Endometrial microvascular endothelial cells (primary cell): Measurements from ENCODE around the gene CHAF1A. TPM values are rescaled to one million over a fixed set of nuclear protein-coding genes. Genes with fewer than 3 reads are reported as not detected.

Experiments used
- in situ Hi-C: cut with HindIII; loops from 2 replicates; pipeline ENCODE4 v1.10.0; 2017; ENCODE audit warnings: low sequenced_read_pairs, low pct_unique_long_range_greater_than_20kb; ENCODE audit errors: inconsistent ontology term
- total RNA-seq: library from RNA; depleted of rRNA; stranded (reverse); fragments of >200 nt; gene quantifications from one replicate; pipeline ENCODE4 v1.2.3, GENCODE V29; 2015; ENCODE audit errors: inconsistent ontology term

Gene CHAF1A
- total RNA-seq, 1 donor from 2014 or later, result 21.3 TPM

DNA sequence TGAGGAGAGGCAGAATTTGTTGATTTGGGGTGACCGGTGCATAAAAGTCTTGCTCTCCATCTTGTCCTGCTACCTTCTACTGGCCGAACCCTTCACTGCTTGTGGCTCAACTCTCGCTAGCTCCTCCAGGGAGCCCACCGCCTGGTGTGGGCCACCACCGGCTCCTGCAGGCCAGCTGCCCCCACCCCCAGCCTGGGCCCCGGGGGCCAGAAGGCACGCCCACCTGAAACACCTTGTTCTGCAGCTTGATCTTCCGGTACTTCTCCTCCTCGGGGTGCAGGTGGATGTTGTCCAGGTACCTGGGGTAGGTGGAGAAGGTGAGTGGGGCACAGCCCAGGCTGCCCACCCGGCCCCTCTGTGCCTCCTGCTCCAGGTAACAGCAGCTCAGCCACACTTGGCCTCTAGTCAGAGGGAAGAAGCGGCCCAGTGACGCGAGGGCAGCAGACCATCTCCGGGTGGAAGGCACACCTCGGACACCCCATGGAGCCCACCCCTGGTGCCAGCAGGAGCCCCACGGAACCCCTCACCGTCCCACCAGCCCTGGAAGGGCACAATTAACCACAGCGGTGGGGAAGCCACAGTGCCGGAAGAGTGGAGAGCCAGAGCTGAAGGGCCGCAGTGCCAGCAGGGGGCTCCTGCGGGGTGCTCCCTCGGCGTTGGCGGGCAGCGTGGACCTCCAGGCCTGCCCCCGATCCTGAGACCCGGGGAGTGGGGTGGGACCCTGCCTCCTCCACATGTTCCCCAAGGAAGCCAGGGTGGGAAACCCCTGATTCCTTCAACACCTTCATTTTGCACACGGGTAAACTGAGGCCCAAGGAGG, 45.1 kb downstream of the CHAF1A start:
- in situ Hi-C loops, result no loop called here

DNA sequence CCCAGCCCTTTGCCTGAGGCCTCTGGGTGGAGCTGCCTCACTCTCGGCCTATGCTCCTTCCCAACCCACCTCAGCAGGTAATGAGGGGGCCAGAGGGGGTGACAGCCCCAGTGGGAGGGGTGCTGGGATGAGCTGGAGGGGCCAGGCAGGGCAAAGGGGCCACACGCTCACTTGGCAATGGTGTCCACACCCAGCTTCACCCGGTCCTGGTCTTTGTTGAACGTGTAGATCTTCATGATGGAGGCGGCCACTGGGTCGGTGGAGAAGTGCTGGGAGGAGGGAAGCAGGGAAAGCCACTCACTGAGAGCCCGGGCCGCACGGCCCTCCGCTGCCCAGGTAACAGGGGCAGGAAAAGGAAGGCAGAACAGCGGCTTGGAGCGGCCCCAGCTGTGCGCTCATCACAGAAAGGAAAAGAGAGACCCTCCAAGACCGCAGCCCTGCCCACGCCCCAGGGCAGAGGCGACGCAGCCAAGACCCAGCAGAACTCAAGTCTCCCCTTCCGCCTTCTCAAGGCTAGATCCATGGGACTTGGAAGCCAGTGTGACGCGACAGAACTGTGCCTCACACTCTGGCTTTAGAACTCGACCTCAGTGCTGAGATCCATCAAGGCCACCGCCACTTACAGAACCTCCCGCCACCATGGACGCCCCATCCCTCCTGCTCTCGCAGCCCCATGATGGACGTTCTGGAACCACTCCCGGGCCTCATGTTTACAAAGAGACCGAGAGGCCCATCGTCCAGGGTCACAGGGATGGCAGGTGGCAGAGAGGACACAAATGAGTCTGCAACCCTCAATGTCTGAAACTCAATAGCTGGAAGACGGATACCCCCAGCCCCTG, 45.9 kb downstream of the CHAF1A start:
- in situ Hi-C loops, result no loop called here

DNA sequence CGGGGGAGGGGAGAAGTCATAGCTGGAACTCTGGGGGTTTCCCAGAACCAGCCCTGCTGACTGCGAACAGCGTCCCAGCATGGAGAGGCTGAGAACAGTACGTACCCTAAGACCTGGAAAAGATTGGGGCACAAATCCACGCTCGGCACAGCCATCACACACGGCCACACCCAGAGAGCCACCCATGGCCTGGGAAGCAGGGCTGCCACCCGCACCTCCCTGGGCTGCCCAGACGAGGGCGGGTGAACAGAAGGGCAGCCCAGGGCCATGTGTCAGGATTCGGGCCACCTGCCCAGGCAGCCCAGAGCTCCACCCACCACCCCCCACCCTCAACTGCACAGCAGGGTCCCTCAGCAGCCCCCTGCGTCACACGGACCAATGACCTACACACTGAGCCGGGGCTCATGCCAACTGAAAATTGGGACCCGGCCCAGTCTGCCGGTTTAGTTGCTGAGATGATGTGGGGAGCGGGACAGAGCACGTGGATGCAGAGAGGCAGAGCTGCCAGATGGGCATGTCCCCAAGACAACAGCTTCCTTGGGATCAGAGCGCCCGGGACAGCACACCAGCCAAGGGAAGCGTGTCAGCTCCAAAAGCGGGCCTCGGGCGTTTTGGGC, 46.7 kb downstream of the CHAF1A start:
- in situ Hi-C loops, result no loop called here

DNA sequence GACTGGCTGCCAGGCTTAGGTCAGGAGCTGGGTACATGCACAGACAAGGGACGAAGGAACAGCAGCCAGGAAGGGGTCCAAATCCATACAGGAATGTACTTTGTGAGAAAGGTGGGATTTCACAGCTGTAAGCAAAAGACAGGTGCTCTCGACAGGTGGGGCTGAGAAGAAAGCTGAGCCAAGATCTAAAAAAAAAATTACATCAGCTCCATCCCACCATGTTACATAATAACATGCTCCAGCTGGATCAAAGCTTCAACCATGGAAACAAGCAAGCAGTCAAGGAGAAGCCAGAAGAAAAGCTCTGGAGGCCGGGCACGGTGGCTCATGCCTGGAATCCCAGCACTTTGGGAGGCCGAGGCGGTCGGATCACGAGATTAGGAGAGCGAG, 47.2 kb downstream of the CHAF1A start:
- in situ Hi-C loops, result no loop called here

DNA sequence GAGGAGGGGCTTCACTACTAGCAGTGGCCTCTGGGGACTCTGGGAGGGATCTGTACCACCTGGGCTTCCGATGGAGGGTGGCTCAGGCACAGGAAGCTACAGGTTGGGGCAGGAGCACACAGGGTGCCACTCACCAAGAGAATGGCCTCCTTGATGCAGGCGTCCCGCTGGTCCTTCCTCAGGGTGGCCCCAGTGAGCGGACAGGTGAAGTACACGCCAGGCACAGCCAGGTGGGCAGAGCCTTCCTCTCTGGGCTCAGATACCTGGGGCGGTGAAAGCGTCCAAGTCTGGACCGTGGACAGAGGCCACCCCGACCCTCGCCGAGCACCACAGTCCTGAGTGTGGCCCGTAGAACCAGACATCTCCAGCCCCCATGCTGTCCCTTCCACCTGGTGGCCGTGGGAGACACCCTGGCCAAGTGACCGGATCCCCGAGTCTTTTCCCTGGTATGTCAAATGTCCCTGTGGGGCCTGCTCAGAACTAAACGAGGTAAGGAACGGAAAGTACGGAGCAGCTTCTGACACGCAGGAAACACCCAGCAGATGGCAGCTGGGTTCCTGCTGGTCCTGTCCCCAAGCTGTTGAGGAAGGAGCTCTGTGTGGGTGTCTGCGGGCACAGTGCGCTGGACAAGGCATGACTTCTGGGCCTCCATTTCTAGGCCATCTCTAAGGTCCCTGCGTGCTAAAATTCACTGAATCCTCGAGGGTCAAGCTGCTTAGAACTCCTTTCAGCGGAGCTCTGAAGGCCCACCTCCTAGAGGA, 50.0 kb downstream of the CHAF1A start:
- in situ Hi-C loops, result no loop called here

DNA sequence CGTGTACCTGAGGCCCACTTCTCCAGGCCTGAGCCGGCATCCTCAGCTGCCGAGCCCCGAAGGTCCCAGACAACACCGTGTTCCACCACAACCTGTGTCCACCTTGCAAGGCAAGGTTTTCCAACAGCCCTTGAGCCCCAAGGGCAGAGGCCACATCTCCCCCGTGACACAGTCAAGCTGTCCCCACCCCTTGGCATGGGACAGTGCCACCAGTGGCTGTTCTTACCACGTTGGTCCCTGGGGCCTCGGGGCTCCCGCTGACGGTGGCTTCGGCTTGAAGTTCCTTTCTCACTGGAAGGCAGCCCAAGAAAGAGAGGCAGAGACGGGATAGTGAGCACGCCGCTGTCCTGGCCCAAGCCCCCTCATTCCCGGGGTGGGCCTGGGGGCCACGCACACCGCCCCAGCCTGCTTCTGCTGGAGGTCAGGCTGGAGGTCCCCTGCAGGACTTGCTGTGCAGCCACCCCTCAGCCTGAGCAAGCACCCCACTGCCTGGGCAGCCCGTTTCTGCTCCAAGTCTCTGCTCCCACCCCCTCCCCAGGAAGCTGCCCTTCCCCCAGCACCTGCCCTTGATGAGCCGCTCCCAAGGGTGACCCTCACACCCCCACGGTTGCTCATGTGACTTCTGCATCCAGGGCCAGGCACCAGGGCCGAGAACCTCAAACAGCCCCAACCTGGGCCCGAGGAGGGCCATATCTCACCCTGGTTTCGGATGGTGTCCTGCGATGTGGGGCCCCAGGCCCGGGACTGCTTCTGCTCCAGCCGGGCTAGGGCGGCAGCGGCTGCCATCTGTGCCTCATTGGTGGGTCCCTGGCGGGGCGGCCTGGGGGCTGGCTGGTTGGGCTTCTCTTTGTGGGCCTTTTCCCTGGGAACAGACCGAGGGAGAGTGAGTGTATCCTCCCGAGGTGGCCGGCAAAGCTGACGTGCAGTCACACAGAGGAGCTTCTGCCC, 51.1 kb downstream of the CHAF1A start:
- in situ Hi-C loops, result no loop called here

DNA sequence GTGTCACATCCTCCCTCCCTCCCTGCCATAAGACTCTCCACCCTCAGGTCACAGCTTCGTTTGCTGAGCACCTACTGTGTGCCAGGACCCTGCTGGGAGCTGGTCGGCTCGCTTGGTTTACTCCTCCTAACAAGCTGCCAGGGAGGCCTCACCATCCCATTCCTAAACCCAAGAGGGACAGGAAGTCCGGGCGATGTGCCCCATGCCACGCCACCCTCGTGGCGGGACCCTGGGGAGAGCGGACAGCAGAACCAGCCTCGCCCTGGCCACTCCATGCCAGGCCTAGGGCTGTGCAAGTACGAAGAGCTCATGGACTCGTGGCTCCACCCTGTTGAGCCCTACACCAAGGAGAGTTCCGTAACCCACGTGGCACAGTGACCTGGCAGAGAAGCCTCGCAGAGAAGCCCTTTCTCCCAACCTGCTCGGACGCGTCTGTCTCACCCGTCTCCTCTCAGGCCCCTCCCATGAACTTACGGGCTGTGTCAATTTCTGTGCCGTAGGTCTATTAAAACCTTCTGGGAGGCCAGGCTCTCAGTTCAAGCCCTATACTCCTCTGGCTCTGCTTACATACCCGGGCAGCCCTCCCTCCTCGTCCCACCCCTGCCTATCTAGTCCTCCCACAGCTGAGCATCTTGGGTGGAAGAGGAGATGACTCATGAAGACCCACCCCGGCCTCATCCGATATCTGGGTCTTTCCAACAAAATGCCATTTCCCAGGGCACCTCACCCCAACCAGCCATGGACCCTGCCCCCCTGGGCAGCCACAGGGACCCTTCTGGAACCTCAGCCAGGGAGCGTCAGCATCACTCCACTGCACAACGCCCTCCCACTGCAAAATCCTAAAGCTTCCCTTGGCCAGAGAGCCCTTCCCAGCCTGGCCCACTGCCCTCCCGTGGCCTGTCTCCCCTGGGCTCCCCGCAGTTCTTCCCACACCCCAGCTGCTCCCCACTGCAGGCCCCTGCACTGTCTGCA, 52.6 kb downstream of the CHAF1A start:
- in situ Hi-C loops, result no loop called here

DNA sequence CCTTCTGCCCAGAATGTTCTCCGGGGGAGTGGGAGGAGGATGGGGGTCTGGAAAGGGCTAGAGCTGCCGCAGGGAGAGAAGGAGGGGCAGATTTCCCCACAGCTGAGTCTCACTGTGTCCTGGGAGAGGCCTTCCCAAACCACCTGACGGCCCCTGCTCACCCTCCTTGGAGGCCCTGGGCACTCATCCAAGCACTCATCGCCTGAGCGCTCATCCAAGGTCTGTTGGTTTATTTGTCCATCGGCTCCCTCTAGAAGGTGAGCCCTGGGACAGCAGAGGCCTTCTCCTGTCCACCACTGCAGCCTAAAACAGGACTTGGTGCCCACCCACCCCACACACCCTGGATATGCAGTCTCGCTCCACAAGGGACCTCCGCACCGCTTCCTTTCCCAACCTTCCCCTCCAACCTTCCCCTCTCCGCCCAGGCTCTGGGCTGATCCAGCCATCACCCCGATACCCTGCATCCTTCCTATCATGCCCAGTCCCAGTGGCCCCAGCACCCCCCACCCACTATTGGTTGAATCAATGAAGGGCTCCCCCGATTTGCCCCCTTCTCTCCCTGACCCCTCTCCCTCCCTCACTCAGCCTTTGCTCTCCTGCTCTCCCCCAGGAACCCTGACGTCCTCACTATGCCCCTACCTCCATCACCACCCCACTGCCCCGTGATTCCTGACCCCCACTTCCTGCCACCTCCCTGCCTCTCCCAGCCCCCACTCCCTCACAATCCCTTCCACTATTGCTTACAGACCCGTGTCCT, 53.5 kb downstream of the CHAF1A start:
- in situ Hi-C loops, result no loop called here

DNA sequence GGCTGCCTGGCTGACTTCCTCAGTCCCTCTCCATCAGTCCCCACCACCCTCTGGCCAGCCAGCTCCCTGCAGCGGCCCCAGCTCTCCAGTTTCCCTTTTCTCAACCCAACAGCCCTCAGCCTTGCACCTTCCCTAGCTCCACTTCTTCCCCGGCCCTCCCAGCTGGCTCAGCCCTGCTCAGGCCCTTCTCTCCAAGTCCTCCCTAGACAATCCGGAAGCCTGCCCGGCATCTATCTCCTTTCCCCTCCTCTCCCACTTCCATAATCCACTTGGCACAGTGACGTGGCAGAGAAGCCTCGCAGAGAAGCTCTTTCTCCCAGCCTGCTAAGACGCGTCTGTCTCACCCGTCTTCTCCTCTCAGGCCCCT, 54.0 kb downstream of the CHAF1A start:
- in situ Hi-C loops, result no loop called here

DNA sequence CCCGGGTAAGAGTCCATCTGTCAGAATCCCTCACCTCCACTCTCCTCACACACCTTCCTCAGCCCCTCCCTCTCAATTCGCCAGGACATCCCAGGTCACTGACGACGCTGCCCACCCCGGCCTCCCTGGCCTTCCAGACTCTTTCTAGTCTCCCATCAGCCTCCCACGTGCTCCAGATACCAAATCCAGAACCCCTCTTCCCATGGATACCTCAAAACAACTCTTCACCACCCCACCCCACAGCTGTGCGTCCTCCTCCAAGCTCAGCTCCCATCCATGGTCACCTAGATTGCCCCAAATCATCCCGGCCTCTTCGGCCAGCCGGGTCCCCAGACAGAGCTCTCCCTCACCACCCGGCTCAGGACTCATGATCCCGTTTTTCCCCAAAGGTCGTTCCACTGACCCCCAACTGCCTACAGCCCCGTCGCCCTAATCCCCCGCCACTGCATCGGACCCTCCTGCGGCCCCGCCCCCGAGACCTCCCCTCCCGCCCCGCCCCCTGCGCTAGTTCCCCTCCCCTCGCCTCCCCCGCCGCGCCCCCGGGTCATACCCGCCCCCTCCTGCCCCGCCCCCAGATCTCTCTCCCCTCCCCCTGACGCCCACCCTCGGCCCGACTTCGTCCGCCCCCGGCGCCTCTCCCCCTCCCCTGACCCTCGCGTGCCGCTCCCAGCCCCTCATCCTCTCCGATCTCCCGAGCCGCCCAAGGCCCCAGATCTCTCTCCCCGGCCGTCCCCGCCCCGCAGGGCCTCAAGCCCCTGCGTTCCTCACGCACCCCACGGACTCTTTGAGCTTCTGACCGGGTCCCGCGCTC, 54.6 kb downstream of the CHAF1A start:
- in situ Hi-C loops, result no loop called here

DNA sequence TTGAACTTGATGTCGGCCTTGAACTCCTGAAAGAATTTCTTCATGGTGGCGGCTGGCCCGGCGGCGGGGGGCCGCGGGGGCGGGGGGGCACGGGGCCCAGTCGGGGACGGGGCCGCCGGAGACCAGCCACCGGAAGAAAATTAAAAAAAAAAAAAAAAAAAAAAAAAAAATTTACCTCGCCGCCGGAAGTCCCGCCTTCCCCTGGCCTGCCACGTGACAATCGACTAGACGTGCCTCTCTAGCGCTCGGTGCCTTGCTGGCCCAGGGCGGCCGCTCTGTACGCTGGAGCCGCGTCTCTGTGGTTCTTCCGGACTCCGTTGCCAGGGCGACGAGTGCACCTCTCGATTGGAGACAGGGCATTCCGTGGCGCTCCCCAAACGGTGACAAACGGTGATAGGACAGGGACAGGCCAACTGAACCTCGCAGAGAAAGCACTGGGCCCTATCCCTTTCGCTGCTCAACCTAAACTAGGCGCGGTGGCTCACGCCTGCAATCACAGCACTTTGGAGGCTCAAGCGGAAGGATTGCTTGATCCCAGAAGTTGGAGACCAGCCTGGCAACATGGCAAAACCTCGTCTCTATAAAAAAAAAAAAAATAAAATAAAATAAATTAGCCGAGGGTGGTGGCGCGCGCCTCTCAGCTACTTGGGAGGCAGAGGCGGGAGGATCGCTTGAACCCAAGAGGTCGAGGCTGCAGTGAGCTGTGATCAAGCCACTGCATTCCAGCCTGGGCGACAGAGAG, 55.4 kb downstream of the CHAF1A start, which contains the start of gene UBXN6:
UBXN6 (minus strand) TSS at position 141 of the 742 bp plus-strand sequence; CDS start at position 44, 97 bp downstream.
- in situ Hi-C loops, result no loop called here

DNA sequence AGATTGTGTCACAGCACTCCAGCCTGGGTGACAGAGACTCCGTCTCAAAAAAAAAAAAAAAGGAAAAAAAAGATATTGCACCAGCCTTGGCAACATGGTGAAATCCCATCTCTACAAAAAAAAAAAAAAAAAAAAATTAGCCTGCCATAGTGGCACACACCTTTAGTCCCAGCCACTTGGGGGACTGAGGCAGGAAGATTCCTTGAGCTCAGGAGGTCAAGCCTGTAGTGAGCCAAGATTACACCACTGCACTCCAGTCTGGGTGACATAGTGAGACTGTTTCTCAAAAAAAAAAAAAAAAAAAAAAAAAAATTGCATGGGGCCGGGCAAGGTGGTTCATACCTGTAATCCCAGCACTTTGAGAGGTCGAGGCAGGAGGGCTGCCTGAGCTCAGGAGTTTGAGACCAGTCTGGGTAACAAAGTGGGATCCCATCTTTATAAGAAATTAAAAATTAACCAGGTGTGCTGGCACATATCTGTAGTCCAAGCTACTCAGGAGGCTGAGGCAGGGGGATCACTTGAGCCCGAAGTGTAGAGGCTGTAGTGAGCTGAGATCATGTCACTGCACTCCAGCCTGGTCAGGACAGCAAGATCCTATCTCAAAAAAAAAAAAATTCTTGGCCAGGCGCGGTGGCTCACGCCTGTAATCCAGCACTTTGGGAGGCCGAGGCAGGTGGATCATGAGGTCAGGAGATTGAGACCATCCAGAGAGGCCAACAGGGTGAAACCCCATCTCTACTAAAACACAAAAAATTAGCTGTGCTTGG, 62.6 kb downstream of the CHAF1A start:
- in situ Hi-C loops, result no loop called here

DNA sequence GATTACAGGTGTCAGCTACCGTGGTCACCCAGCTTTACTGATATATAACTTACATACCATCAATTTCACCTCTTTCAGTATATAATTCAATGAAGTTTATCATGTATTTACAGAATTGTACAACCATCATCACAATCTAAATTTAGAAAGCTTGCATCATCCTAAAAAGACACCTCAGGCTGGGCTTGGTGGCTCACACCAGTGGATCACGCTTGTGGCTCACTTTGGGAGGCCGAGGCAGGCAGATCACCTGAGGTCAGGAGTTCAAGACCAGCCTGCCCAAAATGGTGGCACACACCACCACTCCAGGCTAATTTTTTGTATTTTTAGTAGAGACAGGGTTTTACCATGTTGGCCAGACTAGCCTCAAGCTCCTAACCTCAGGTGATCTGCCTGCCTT, 65.4 kb downstream of the CHAF1A start:
- in situ Hi-C loops, result no loop called here
